Activated T-cell treated with anti-CD3 and anti-CD28 coated beads, Interleukin-2, amount 50 U/mL, for 72 hours (primary cell): ENCODE measurements around the gene TCEA2. TPM values are rescaled to one million over a fixed set of nuclear protein-coding genes. Genes with fewer than 3 reads are reported as not detected.

Experiments used
- ATAC-seq, 2 donors: fragments of 150-1000 bp; cut with Tn5 transposase; replicated peaks in 1 of 2; 2 replicates each; pipeline ENCODE4 v1.10.0; 2021; ENCODE audit warnings: moderate library complexity in 2 of 2, mild to moderate bottlenecking in 1 of 2
- DNase-seq, 2 donors: peaks; one replicate each; pipeline ENCODE4 v3.0.0; 2021 to 2022; ENCODE audit warnings: mixed read lengths in 1 of 2
- H3K27ac Mint-ChIP-seq: one replicate; pipeline ENCODE4 v1.8.0; 2022; ENCODE audit warnings: mild to moderate bottlenecking, moderate library complexity, mixed read lengths
- H3K27me3 Mint-ChIP-seq: one replicate; pipeline ENCODE4 v1.8.0; 2022; ENCODE audit warnings: low read depth, mixed read lengths
- H3K36me3 Mint-ChIP-seq, 2 donors: one replicate each; pipeline ENCODE4 v1.8.0; 2022; ENCODE audit warnings: mixed read lengths in 2 of 2, mild to moderate bottlenecking in 1 of 2; ENCODE audit not compliant: insufficient read depth in 2 of 2
- H3K4me1 Mint-ChIP-seq: one replicate; pipeline ENCODE4 v1.8.0; 2022; ENCODE audit warnings: low read depth, mixed read lengths
- H3K4me3 Mint-ChIP-seq, 2 donors: one replicate each; pipeline ENCODE4 v1.8.0; 2022; ENCODE audit warnings: mild to moderate bottlenecking in 2 of 2, mixed read lengths in 2 of 2, moderate library complexity in 2 of 2
- H3K9me3 Mint-ChIP-seq, 2 donors: one replicate each; pipeline ENCODE4 v1.8.0; 2022; ENCODE audit warnings: mixed read lengths in 2 of 2
- total RNA-seq, 2 donors: library from RNA; stranded (reverse); gene quantifications; one replicate each; pipeline ENCODE4 v1.2.3, GENCODE V29; 2022

TCEA2 gene
- total RNA-seq, 2 donors from 2014 or later: 55.5 to 61.6 TPM

DNA sequence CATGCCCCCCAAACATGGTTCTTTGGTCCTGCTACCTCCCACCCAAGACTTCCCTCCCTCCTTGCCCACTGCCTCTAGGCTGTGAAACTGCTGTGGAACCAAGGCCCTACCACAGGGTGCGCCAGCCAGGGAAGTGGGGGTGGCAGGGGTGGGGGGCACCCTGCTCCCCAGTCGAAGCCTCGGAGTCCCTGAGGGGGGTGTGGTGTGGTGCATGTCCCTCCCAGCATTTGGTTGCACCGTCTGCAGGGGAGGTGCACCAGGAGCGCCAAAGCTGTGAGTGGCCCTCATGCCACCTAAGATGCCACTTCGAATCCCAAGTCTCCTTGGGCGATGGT, 14.5 kb downstream of the TCEA2 start:
- no peak for ATAC-seq
- peak overlapping the region; percentile 94 to 95 for H3K4me3 Mint-ChIP-seq
- no peaks in the 10 kb centered on the region for H3K9me3 Mint-ChIP-seq
- no peaks in the 10 kb centered on the region for H3K36me3 Mint-ChIP-seq
- H3K4me1 Mint-ChIP-seq: peaks cover 31% of the 10 kb centered on the region
- DNase-seq: no peak
- H3K27me3 Mint-ChIP-seq: no peaks in the 10 kb centered on the region
- no peak overlapping the region for H3K27ac Mint-ChIP-seq

DNA sequence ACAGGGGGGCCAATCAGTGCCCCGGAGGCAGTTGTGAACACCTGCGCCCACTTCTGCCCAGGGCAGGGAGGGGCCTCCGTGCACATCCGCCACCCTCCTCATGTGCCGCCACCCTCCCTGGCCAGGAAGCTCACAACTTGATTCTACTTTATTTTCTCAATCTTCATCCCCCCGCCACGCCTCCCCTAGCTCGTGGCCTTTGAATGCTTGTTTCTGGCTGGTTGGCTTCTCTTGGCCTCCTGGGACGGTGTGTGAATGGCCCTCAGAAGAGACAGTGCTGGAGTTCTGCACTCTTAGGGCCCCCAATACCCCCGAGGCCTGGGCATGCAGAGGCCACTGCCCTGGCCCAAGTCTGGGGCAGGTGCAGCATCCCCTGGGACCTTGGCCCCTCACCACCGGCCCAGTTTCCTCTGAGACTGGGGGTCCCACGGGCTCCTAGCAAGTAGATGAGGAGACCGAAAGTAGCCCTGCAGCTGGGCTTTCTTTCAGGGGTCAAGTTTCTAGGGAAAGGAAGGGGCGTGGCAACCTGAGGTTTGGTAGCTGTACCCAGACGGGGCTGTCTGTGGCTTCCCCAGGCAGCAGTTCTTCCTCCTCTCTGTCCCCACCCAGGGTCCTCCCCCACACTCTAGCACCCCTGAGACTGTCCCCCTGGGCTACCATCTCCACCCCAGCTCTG, 15.0 kb downstream of the TCEA2 start:
- Mint-ChIP-seq H3K9me3 (no peaks in the 10 kb centered on the region), H3K27me3 (no peaks in the 10 kb centered on the region), H3K4me1 (peaks cover 36% of the 10 kb centered on the region), H3K27ac (peak overlapping the region; percentile 74), H3K4me3 (peak overlapping the region; percentile 94 to 95), H3K36me3 (no peaks in the 10 kb centered on the region)
- DNase-seq: peak; percentile 62 to 64
- peak; percentile 43 to 53 for ATAC-seq

- H3K27me3 Mint-ChIP-seq: no peaks in the 10 kb centered on the region
- ATAC-seq: no peak
- peaks cover 40% of the 10 kb centered on the region for H3K4me1 Mint-ChIP-seq
- H3K27ac Mint-ChIP-seq: peak overlapping the region; percentile 44
- H3K4me3 Mint-ChIP-seq: peak overlapping the region; percentile 94 to 95
- H3K36me3 Mint-ChIP-seq: no peaks in the 10 kb centered on the region
- H3K9me3 Mint-ChIP-seq: no peaks in the 10 kb centered on the region
- DNase-seq: no peak
These were observed 15.9 kb downstream of the TCEA2 start for GRCh38 chr20:64078934-64079272.

- peak; percentile 67 to 77 for DNase-seq
- H3K9me3 Mint-ChIP-seq: no peaks in the 10 kb centered on the region
- peak; percentile 16 to 60 for ATAC-seq
- peak within 1 kb of the TSS; percentile 94 to 95 for H3K4me3 Mint-ChIP-seq
- peaks cover 4% of the 10 kb centered on the region for H3K27me3 Mint-ChIP-seq
- peaks cover 43% of the 10 kb centered on the region for H3K4me1 Mint-ChIP-seq
- H3K36me3 Mint-ChIP-seq: no peaks in the 10 kb centered on the region
- peak within 1 kb of the TSS; percentile 44 for H3K27ac Mint-ChIP-seq
These were observed 16.4 kb downstream of the TCEA2 start, which contains the start of gene RGS19 for GRCh38 chr20:64079273-64080012. Gene RGS19 (minus strand): TSS chr20:64079518. CDS start chr20:64076886, 2,632 bp downstream.

- peaks cover 6% of the 10 kb centered on the region for H3K27me3 Mint-ChIP-seq
- no peaks in the 10 kb centered on the region for H3K36me3 Mint-ChIP-seq
- peak within 1 kb of the TSS; percentile 44 for H3K27ac Mint-ChIP-seq
- ATAC-seq (peak; percentile 7 to 53), DNase-seq (peak in 1 of 2 donors; percentile 48)
- peaks cover 44% of the 10 kb centered on the region for H3K4me1 Mint-ChIP-seq
- H3K9me3 Mint-ChIP-seq: no peaks in the 10 kb centered on the region
- H3K4me3 Mint-ChIP-seq: peak within 1 kb of the TSS; percentile 94 to 95
These were observed 17.2 kb downstream of the TCEA2 start, which contains the start of gene OPRL1 for GRCh38 chr20:64080013-64080812. Gene OPRL1 (plus strand): TSS chr20:64080082. CDS start chr20:64092721, 12,639 bp downstream.

DNA sequence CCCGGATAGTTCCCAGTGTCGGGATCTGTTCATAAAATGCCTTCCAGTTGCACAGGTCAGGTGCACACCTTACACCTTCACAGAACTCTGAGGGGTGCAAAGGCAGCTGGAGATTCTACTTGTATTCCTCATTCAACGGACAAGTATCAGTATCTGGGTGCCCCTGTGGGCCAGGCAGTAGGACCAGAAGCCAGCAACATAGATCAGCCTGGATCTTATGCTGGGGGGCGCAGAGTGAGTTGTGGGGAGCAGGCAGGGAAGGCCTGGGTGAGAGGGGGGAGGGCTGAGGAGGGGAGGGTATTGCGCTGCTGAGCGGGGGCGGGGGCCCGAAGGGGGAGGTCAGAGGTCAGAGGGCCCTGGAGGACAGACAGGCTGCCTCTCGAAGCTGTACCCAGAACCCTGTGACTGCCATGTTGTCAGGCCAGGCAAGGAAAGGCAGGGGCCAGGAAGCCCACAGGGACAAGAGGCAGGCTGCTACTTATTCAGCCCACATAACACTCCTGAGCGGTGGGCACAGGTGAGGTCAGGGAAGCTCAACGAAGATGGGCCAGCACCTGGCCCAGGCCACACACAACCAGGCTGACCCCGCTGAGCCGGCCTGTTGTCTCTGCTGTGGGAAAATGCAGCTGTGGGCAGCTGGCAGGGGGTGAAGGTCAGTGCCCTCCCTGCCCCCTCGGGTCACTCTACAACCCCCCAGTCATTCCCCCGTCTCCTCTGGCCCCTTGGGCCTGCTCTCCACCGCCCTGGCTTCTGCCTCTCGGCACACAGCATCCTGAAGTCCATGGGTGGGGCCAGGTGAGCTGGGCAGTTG, 18.0 kb downstream of the TCEA2 start:
- Mint-ChIP-seq H3K4me3 (peak overlapping the region; percentile 75 to 78), H3K27me3 (peaks cover 6% of the 10 kb centered on the region), H3K4me1 (peaks cover 42% of the 10 kb centered on the region), H3K27ac (no peak overlapping the region), H3K9me3 (no peaks in the 10 kb centered on the region), H3K36me3 (no peaks in the 10 kb centered on the region)
- no peak for ATAC-seq
- DNase-seq: no peak

DNA sequence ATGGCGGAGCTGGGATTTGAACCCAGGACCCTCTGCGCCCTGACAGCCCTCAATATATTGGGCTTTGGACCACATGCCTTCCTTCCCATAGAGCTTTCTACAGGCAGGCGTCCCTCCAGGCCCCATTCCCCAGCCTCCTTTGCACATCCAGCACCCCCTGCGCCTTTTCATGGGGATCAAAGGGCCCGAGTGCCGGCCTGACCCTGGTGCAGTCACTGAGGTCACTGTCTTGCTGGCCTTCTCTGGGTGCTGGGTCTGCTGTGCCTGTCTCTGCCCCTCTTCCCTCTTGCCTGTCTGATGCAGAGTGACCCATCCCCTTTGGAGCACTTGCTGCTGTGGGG, 18.6 kb downstream of the TCEA2 start:
- H3K4me1 Mint-ChIP-seq: peaks cover 40% of the 10 kb centered on the region
- peaks cover 0 to under 1% of the 10 kb centered on the region in 2 donors for H3K9me3 Mint-ChIP-seq
- no peak for ATAC-seq
- peak overlapping the region in 1 of 2 donors; percentile 53 for H3K4me3 Mint-ChIP-seq
- H3K36me3 Mint-ChIP-seq: no peaks in the 10 kb centered on the region
- peaks cover 6% of the 10 kb centered on the region for H3K27me3 Mint-ChIP-seq
- peak overlapping the region; percentile 68 for H3K27ac Mint-ChIP-seq
- DNase-seq: no peak

DNA sequence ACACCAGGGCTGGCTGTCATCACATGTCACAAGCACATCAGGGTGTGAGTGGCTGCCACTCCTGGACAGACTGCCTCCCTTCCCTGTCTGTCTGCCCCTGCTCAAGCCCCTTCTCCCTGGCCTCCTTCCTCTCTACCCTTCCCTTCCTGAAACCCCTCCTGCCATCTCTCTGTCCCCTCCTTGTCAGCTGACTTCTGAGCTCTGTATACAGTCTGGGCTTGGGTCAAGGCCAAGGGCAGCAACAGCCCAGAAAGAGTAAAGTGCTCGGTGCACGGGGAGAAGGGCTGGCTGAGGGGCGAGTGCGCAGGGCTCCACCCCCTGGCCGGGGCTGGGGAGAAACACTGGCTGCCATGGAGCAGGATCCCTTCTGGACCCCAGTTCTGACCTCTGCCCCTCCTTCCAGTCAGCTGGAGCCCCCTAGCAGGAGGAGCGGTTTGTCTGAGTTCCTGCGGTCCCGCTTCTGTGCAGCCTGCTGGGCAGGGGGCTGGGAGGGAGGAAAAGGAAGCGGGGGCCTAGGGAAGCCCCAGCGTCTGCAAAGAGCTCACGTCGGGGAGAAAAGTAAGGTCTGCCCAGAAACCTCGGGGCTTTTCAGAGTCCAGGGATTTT, 19.2 kb downstream of the TCEA2 start:
- Mint-ChIP-seq H3K9me3 (peaks cover 0 to 2% of the 10 kb centered on the region in 2 donors), H3K27me3 (peaks cover 6% of the 10 kb centered on the region), H3K36me3 (no peaks in the 10 kb centered on the region), H3K4me1 (peaks cover 40% of the 10 kb centered on the region), H3K27ac (no peak overlapping the region), H3K4me3 (peak overlapping the region; percentile 78 to 88)
- ATAC-seq (no peak), DNase-seq (no peak)

DNA sequence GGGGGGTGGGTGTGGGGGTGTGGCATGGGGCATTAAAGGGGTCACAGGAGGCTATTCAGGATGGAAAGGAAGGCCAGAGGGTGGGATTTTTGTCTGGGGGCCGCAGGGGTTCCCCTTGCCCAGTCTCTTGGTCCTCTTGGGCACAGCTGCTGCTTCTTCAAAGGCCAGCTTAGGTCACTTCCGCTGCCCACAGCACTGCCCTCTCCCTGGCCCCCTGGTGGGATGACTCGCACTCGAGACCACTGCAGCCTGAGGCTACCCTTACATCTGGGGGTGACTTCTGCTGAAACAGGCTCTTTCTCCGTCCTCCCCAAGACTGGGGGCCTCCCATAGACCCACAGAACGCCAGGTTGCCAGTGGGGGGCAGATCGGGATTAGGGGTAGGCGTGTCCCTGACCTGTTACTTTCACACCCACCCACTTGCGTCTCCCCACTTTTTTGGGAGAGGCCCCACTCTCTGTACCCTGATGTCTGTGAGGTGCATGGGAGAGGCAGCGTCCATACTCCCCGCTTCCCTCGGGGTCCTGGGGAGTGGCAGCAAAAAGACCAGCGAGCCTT, 19.9 kb downstream of the TCEA2 start:
- Mint-ChIP-seq H3K27ac (no peak overlapping the region), H3K36me3 (peaks cover 0 to 1% of the 10 kb centered on the region in 2 donors), H3K9me3 (peaks cover 2% of the 10 kb centered on the region in 2 donors), H3K4me1 (peaks cover 35% of the 10 kb centered on the region), H3K4me3 (peak overlapping the region; percentile 78 to 88), H3K27me3 (peaks cover 6% of the 10 kb centered on the region)
- no peak for DNase-seq
- no peak for ATAC-seq

GRCh38 chr20:64083378-64083803, 20.4 kb downstream of the TCEA2 start:
- ATAC-seq: peak; percentile 54 to 61
- Mint-ChIP-seq H3K4me1 (peaks cover 33% of the 10 kb centered on the region), H3K27me3 (peaks cover 6% of the 10 kb centered on the region), H3K9me3 (peaks cover 2% of the 10 kb centered on the region in 2 donors), H3K4me3 (peak overlapping the region; percentile 78 to 88), H3K27ac (no peak overlapping the region), H3K36me3 (peaks cover 0 to 1% of the 10 kb centered on the region in 2 donors)
- DNase-seq: peak; percentile 81 to 82

GRCh38 chr20:64083804-64084684, 21.0 kb downstream of the TCEA2 start, which contains the start of gene LKAAEAR1:
Gene LKAAEAR1 (minus strand): TSS chr20:64084398. CDS start chr20:64084219, 179 bp downstream.
- Mint-ChIP-seq H3K4me3 (peak within 1 kb of the TSS; percentile 87 to 91), H3K27me3 (peaks cover 6% of the 10 kb centered on the region), H3K9me3 (peaks cover 2% of the 10 kb centered on the region in 2 donors), H3K4me1 (peaks cover 26% of the 10 kb centered on the region), H3K27ac (peak within 1 kb of the TSS; percentile 15), H3K36me3 (peaks cover 0 to 1% of the 10 kb centered on the region in 2 donors)
- DNase-seq (no peak), ATAC-seq (peak in 1 of 2 donors; percentile 2)
